Measurements from ENCODE around the gene PRDM15. TPM values are rescaled to one million over a fixed set of nuclear protein-coding genes. Genes with fewer than 3 reads are reported as not detected.

Gene PRDM15
- total RNA-seq, 4 donors from 2014 or later: 11.8 to 33.7 (median 18.5) TPM

- H3K4me3 ChIP-seq: no peak overlapping the region
- 92 to 93% methylated on average over 25 to 26 of the region's 26 CpGs for WGBS, 2 donors
- TF ChIP-seq EP300 (IDR thresholded peaks at IDR 0.05): no peak
- TF ChIP-seq, protein P1, sequence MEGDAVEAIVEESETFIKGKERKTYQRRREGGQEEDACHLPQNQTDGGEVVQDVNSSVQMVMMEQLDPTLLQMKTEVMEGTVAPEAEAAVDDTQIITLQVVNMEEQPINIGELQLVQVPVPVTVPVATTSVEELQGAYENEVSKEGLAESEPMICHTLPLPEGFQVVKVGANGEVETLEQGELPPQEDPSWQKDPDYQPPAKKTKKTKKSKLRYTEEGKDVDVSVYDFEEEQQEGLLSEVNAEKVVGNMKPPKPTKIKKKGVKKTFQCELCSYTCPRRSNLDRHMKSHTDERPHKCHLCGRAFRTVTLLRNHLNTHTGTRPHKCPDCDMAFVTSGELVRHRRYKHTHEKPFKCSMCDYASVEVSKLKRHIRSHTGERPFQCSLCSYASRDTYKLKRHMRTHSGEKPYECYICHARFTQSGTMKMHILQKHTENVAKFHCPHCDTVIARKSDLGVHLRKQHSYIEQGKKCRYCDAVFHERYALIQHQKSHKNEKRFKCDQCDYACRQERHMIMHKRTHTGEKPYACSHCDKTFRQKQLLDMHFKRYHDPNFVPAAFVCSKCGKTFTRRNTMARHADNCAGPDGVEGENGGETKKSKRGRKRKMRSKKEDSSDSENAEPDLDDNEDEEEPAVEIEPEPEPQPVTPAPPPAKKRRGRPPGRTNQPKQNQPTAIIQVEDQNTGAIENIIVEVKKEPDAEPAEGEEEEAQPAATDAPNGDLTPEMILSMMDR (IDR thresholded peaks at IDR 0.05): no peak
- TF ChIP-seq POLR2A (IDR thresholded peaks at IDR 0.05): no peak
- peaks cover 0 to 79% (median 0%) of the 10 kb centered on the region in 3 donors for H3K36me3 ChIP-seq
- H3K4me1 ChIP-seq: peaks cover 0 to 8% (median 0%) of the 10 kb centered on the region in 4 donors
- no peaks in the 10 kb centered on the region for H3K9me3 ChIP-seq
- no peak overlapping the region for H3K27ac ChIP-seq
- no peaks in the 10 kb centered on the region for H3K27me3 ChIP-seq
- no peak for DNase-seq (ENCODE audit: low spot score in 2 of 2)
Observed at GRCh38 chr21:41819236-41819855, 59.8 kb downstream of the PRDM15 start.

DNA sequence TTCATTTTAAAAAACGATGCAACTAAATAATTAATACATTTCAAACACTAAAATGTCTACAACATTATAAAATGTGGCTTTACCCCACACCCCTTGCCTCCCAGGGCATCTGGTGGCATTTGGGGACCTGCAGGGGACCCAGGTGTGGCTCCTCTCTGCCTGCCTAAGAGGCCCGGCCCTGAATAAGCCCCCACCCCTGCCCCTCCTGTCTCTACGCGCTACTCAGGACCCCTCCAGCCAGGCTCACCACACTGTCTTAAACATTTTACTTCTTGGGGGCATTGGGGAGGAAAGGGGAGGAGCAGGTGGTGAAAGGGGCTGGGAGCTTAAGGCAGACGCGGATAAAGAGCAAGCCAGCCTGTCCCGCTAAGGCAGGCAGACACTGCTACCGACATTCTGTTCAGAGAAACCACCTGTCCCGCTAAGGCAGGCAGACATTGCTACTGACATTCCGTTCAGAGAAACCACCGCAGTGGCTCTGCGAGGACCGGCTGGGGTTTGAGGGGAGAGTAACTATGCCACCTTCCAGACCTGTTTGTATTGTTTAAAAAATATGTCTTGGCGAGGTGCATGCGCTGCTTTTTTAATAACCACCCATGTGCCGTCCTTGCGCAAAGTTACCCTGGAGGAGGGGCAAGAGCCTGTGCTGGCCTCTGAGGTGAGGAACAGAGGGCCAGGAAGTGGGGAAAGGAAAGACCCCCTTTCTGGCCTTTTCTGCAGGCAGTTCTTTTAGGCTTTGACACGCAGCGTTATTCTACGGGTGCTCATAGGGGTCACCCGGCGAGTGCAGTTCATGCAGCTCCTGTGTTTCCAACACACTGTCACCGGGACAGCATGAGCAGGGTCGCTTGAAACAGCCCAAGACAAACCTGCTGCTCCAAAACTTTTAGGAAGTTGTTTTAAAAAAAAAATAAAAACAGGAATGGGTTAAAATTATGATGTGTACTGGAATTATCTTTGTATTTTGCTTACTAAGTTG is 61.0 kb downstream of the PRDM15 start:
- TF ChIP-seq POLR2A (IDR thresholded peaks at IDR 0.05) (no peak), EP300 (IDR thresholded peaks at IDR 0.05) (no peak)
- TF ChIP-seq, protein P1 (IDR thresholded peaks at IDR 0.05): no peak
- WGBS, 2 donors: 91 to 92% methylated on average over 24 of the region's 24 CpGs

DNA sequence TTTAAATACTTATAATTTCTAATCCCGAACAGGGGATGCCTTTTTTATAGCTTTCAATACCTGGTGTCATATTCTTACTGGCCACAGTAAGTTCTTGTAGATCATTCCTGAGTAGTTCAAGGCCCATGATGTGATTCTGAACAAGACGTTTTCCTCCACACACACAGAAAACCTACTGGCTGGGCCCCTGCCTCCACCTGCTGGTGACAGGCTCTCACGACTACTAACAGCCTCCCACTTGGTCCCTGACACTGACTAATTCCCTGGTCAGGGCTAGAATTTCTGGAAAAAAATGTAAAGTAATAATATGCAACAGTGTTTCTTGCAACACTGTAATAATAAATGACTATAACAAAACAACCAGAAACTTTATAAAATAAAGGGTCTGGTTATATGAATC is 61.9 kb downstream of the PRDM15 start:
- DNase-seq (ENCODE audit: low spot score in 2 of 2): peak in 1 of 2 donors; percentile 58
- WGBS, 2 donors: 9 to 11% methylated on average over 3 of the region's 3 CpGs
- H3K36me3 ChIP-seq: peaks cover 0 to 72% (median 6%) of the 10 kb centered on the region in 3 donors

More for the DNA sequence above, 61.0 kb downstream of the PRDM15 start:
- Histone ChIP-seq H3K4me1 (peaks cover 0 to 8% (median 0%) of the 10 kb centered on the region in 4 donors), H3K4me3 (no peak overlapping the region), H3K27ac (no peak overlapping the region), H3K36me3 (peaks cover 0 to 72% (median 4%) of the 10 kb centered on the region in 3 donors), H3K9me3 (no peaks in the 10 kb centered on the region), H3K27me3 (no peaks in the 10 kb centered on the region)
- DNase-seq (ENCODE audit: low spot score in 2 of 2): no peak

DNA sequence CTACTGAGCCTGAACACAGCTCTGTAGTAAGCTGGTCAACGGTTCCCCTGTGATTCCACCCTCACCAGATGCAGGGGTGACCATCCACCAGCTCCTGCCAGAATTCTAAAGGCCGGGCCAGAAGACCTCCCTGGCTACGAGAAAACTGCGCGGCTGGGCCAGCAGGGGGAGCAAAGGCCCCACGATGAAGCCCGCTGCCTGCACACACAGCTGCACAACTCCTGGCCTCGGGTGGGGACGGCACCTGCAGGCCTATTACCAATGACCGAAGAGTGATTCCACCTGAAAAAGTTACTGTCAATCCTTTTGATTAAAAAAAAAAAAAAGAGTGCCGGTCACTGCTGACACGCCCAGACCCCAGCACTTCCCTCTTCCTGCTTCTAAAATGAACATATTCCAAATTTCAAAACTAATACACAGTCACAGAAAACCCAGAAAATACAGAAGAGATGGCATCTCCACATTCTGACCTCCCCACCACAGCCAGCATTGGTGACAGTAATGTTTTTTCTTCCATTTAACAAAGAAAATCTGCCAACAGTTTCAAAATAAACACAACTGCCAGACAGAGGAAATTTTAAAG is 62.5 kb downstream of the PRDM15 start:
- no peak overlapping the region for H3K27ac ChIP-seq
- peak; percentile 50 to 57 for DNase-seq (ENCODE audit: low spot score in 2 of 2)
- H3K27me3 ChIP-seq: no peaks in the 10 kb centered on the region
- H3K4me3 ChIP-seq: no peak overlapping the region
- 17 to 19% methylated on average over 8 to 12 of the region's 12 CpGs for WGBS, 2 donors
- TF ChIP-seq POLR2A (IDR thresholded peaks at IDR 0.05) (no peak), EP300 (IDR thresholded peaks at IDR 0.05) (no peak)
- TF ChIP-seq, protein P1 (IDR thresholded peaks at IDR 0.05): peak; percentile 74 to 89 (median 75)
- no peaks in the 10 kb centered on the region for H3K9me3 ChIP-seq
- H3K4me1 ChIP-seq: peaks cover 0 to 8% (median 0%) of the 10 kb centered on the region in 4 donors
- peaks cover 0 to 72% (median 6%) of the 10 kb centered on the region in 3 donors for H3K36me3 ChIP-seq

More for the DNA sequence above, 61.9 kb downstream of the PRDM15 start:
- no peaks in the 10 kb centered on the region for H3K27me3 ChIP-seq
- H3K4me3 ChIP-seq: no peak overlapping the region
- no peaks in the 10 kb centered on the region for H3K9me3 ChIP-seq
- no peak overlapping the region for H3K27ac ChIP-seq
- peaks cover 0 to 8% (median 0%) of the 10 kb centered on the region in 4 donors for H3K4me1 ChIP-seq
- TF ChIP-seq POLR2A (IDR thresholded peaks at IDR 0.05) (no peak), EP300 (IDR thresholded peaks at IDR 0.05) (no peak)
- TF ChIP-seq, protein P1 (IDR thresholded peaks at IDR 0.05): peak; percentile 45 to 65 (median 56)

Measured in tibial nerve (tissue), 4 donors.